Ectodermal cell (in vitro differentiated cells): Measurements from ENCODE around the gene CALML4.
"Not testable (repeated sequence)": the region's sequence is repeated elsewhere in the genome, so short reads cannot be mapped to it uniquely, and the experiment has no call there.

Experiments
- H3K27ac ChIP-seq: 2 replicates; pipeline ENCODE4 v1.7.0; 2013; ENCODE audit warnings: mild to moderate bottlenecking, low read depth, low read length; ENCODE audit not compliant: insufficient read depth, poor library complexity, severe bottlenecking
- H3K27me3 ChIP-seq: 2 replicates; pipeline ENCODE4 v1.7.0; 2013; ENCODE audit warnings: mild to moderate bottlenecking, low read length; ENCODE audit not compliant: insufficient read depth, control insufficient read depth, poor library complexity, severe bottlenecking
- H3K36me3 ChIP-seq: one replicate; pipeline ENCODE4 v1.7.0; 2013; ENCODE audit warnings: low read length; ENCODE audit not compliant: control insufficient read depth, insufficient read depth
- H3K4me1 ChIP-seq: one replicate; pipeline ENCODE4 v1.7.0; 2013; ENCODE audit warnings: low read length; ENCODE audit not compliant: control insufficient read depth, insufficient read depth
- H3K4me3 ChIP-seq: 2 replicates; pipeline ENCODE4 v1.7.0; 2013; ENCODE audit warnings: low read depth, low read length, control low read depth; ENCODE audit not compliant: insufficient read depth
- H3K9me3 ChIP-seq: 2 replicates; pipeline ENCODE4 v1.7.0; 2013; ENCODE audit warnings: mild to moderate bottlenecking, low read length, moderate library complexity; ENCODE audit not compliant: control insufficient read depth
- WGBS, 2 experiments: methylation state at CpG; one replicate each; pipeline ENCODE4 v1.1.7; 2013; ENCODE audit warnings: missing lambda C conversion rate in 2 of 2; 5-methylcytosine and 5-hydroxymethylcytosine counted together

The CALML4 gene

GRCh38 chr15:68208136-68208535 is 3.0 kb upstream of the CALML4 start:
- Histone ChIP-seq H3K4me1 (peaks cover 38% of the 10 kb centered on the region), H3K27ac (no peak overlapping the region), H3K27me3 (no peaks in the 10 kb centered on the region), H3K9me3 (no peaks in the 10 kb centered on the region), H3K36me3 (no peaks in the 10 kb centered on the region), H3K4me3 (no peak overlapping the region)
- WGBS, 2 experiments: 95 to 97% methylated on average over 16 of the region's 16 CpGs

- Histone ChIP-seq H3K36me3 (no peaks in the 10 kb centered on the region), H3K27ac (no peak overlapping the region), H3K4me3 (no peak overlapping the region), H3K27me3 (no peaks in the 10 kb centered on the region), H3K9me3 (no peaks in the 10 kb centered on the region), H3K4me1 (peaks cover 38% of the 10 kb centered on the region)
- 87 to 88% methylated on average over 12 of the region's 12 CpGs for whole genome bisulfite sequencing, 2 experiments
These were observed 2.2 kb upstream of the CALML4 start for GRCh38 chr15:68207176-68207935.

GRCh38 chr15:68206711-68207151 is 1.6 kb upstream of the CALML4 start:
- Histone ChIP-seq H3K9me3 (no peaks in the 10 kb centered on the region), H3K4me1 (peaks cover 40% of the 10 kb centered on the region), H3K27me3 (no peaks in the 10 kb centered on the region), H3K4me3 (no peak overlapping the region), H3K36me3 (no peaks in the 10 kb centered on the region), H3K27ac (no peak overlapping the region)
- 91 to 92% methylated on average over 12 of the region's 12 CpGs for WGBS, 2 experiments

GRCh38 chr15:68205954-68206539 is 915 bp upstream of the CALML4 start:
- WGBS, 2 experiments: 69 to 73% methylated on average over 14 of the region's 14 CpGs
- no peaks in the 10 kb centered on the region for H3K36me3 ChIP-seq

GRCh38 chr15:68205558-68205944 is 419 bp upstream of the CALML4 start:
- no peaks in the 10 kb centered on the region for H3K9me3 ChIP-seq
- no peak overlapping the region for H3K27ac ChIP-seq
- peaks cover 44% of the 10 kb centered on the region for H3K4me1 ChIP-seq
- WGBS, 2 experiments: 92% methylated on average over 13 of the region's 13 CpGs
- H3K4me3 ChIP-seq: no peak overlapping the region
- no peaks in the 10 kb centered on the region for H3K36me3 ChIP-seq
- no peaks in the 10 kb centered on the region for H3K27me3 ChIP-seq

More at GRCh38 chr15:68205954-68206539, 915 bp upstream of the CALML4 start:
- no peaks in the 10 kb centered on the region for H3K9me3 ChIP-seq
- H3K4me1 ChIP-seq: peaks cover 43% of the 10 kb centered on the region
- H3K4me3 ChIP-seq: no peak overlapping the region
- H3K27ac ChIP-seq: no peak overlapping the region
- no peaks in the 10 kb centered on the region for H3K27me3 ChIP-seq

GRCh38 chr15:68204361-68204760 is 771 bp downstream of the CALML4 start:
- 93 to 95% methylated on average over 7 of the region's 7 CpGs for WGBS, 2 experiments
- no peak overlapping the region for H3K4me3 ChIP-seq
- no peaks in the 10 kb centered on the region for H3K9me3 ChIP-seq
- peaks cover 46% of the 10 kb centered on the region for H3K4me1 ChIP-seq
- no peaks in the 10 kb centered on the region for H3K36me3 ChIP-seq
- H3K27me3 ChIP-seq: no peaks in the 10 kb centered on the region
- H3K27ac ChIP-seq: no peak overlapping the region

GRCh38 chr15:68203956-68204355 is 1.2 kb downstream of the CALML4 start:
- Histone ChIP-seq H3K4me3 (no peak overlapping the region), H3K27me3 (no peaks in the 10 kb centered on the region), H3K27ac (no peak overlapping the region), H3K4me1 (peaks cover 46% of the 10 kb centered on the region), H3K36me3 (no peaks in the 10 kb centered on the region), H3K9me3 (no peaks in the 10 kb centered on the region)
- WGBS, 2 experiments: 91 to 96% methylated on average over 5 of the region's 5 CpGs

- Histone ChIP-seq H3K27ac (no peak overlapping the region), H3K27me3 (no peaks in the 10 kb centered on the region), H3K4me1 (peaks cover 46% of the 10 kb centered on the region), H3K4me3 (no peak overlapping the region), H3K36me3 (no peaks in the 10 kb centered on the region), H3K9me3 (no peaks in the 10 kb centered on the region)
- 94 to 96% methylated on average over 5 of the region's 5 CpGs for WGBS, 2 experiments
These were observed 1.6 kb downstream of the CALML4 start for GRCh38 chr15:68203486-68203885.

- not testable (repeated sequence) for H3K36me3 ChIP-seq, H3K27ac ChIP-seq, H3K9me3 ChIP-seq, H3K27me3 ChIP-seq, H3K4me3 ChIP-seq
- WGBS, 2 experiments: 95 to 97% methylated on average over 7 of the region's 7 CpGs
- peaks cover 46% of the 10 kb centered on the region for H3K4me1 ChIP-seq
These were observed 2.1 kb downstream of the CALML4 start for GRCh38 chr15:68202994-68203393.

GRCh38 chr15:68201879-68202261 is 3.3 kb downstream of the CALML4 start:
- Histone ChIP-seq H3K27me3 (no peaks in the 10 kb centered on the region), H3K9me3 (no peaks in the 10 kb centered on the region), H3K36me3 (no peaks in the 10 kb centered on the region), H3K27ac (no peak overlapping the region), H3K4me1 (peaks cover 43% of the 10 kb centered on the region), H3K4me3 (no peak overlapping the region)
- 0 to 17% methylated on average over 1 to 3 of the region's 3 CpGs for WGBS, 2 experiments
